NCI-H2107 treated with DMSO at 0.1 percent for 48 hours (cell line): Measurements from ENCODE around the gene ADAMTS9.
A peak's percentile ranks its signal among the peaks of the same experiment; 100 is the strongest.

Experiments
- DNase-seq: peaks from one replicate; lab custom pipeline; 2025; ENCODE audit not compliant: unreplicated experiment; lab: John Stamatoyannopoulos, UW

Gene ADAMTS9

GRCh38 chr3:64495781-64496334 is 191.9 kb downstream of the ADAMTS9 start:
- DNase-seq: no peak

- DNase-seq: no peak
Measured at GRCh38 chr3:64495121-64495780, 192.5 kb downstream of the ADAMTS9 start.

- DNase-seq: no peak
Measured at GRCh38 chr3:64494526-64494925, 193.3 kb downstream of the ADAMTS9 start.

- DNase-seq: no peak
Measured at GRCh38 chr3:64493149-64493548, 194.7 kb downstream of the ADAMTS9 start.

- DNase-seq: no peak
Measured at GRCh38 chr3:64491843-64492242, 196.0 kb downstream of the ADAMTS9 start.

GRCh38 chr3:64490180-64490724 is 197.5 kb downstream of the ADAMTS9 start:
- DNase-seq: no peak

GRCh38 chr3:64489361-64490044 is 198.3 kb downstream of the ADAMTS9 start:
- DNase-seq: peak; percentile 11

- no peak for DNase-seq
Measured at GRCh38 chr3:64488939-64489338, 198.9 kb downstream of the ADAMTS9 start.

GRCh38 chr3:64484289-64484992 is 203.4 kb downstream of the ADAMTS9 start:
- DNase-seq: no peak

- no peak for DNase-seq
Measured at GRCh38 chr3:64483467-64483866, 204.3 kb downstream of the ADAMTS9 start.

GRCh38 chr3:64475037-64475436 is 212.8 kb downstream of the ADAMTS9 start:
- no peak for DNase-seq

- DNase-seq: no peak
Measured at GRCh38 chr3:64473466-64473865, 214.3 kb downstream of the ADAMTS9 start.

- no peak for DNase-seq
Measured at GRCh38 chr3:64470436-64470835, 217.4 kb downstream of the ADAMTS9 start.

- DNase-seq: no peak
Measured at GRCh38 chr3:64467255-64467944, 220.4 kb downstream of the ADAMTS9 start.
